ENCODE measurements around the gene OTOP2. TPM values are rescaled to one million over a fixed set of nuclear protein-coding genes. Genes with fewer than 3 reads are reported as not detected.

The OTOP2 gene
- total RNA-seq, 1 donor from 2014 or later: not detected

DNA sequence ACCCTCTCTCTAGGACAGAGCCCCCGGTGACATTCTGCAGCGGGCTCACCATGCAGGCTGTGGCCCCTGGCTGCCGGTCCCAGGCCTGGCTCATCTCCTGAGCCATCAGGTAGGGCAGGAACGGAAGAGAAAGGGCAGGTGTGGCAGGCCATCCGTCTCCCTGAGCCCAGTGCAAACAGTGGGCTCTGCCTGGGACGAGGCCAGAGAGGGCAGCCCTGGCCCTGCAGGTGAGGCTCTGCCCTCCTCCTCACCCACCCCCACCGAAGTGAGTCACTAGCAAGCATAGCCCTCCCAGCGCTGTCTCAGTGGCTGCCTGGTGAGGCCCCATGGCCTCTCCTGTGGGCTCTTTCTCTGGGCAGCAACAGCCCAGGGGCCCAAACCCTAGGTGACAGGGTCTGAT lies 26.1 kb downstream of the OTOP2 start:
- ATAC-seq (no peak), DNase-seq (ENCODE audit: low spot score) (no peak)

GRCh38 chr17:74951065-74951464 lies 27.0 kb downstream of the OTOP2 start:
- DNase-seq (ENCODE audit: low spot score): no peak
- no peak for ATAC-seq

DNA sequence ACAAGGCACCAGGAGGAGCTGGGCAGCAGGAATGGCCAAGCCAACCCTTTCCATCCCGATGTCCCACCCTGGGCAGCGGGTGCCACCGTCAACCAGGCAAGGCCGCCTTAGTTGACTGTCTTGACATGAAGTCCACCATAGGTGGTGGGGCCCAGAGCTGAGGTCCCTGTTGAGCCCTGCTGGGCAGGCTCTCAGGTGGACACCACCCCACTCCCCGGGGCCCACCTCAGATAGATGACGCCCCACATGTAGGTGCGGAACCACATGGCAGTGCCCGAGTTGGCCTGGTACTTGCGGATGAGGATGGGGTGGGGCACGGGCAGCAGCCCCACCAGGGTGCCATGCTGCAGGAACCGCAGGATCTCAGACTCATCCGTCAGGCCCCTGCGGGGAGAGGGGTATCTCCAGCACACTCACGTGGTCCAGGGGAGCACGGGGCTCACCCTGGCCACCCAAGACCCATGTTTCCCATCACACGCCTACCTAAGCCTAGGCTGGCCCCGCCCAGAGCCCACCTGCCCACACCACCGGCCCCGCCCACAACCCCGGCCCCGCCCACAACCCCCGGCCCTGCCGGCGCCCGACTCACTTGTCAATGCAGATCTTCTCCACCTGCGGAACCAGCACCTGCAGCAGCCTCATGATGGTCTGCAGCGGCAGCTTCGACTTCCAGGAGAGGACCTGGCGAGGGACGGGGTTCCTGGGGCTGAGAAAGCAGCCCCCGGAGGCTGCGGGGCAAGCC lies 27.8 kb downstream of the OTOP2 start:
- DNase-seq (ENCODE audit: low spot score): no peak
- no peak for ATAC-seq

DNA sequence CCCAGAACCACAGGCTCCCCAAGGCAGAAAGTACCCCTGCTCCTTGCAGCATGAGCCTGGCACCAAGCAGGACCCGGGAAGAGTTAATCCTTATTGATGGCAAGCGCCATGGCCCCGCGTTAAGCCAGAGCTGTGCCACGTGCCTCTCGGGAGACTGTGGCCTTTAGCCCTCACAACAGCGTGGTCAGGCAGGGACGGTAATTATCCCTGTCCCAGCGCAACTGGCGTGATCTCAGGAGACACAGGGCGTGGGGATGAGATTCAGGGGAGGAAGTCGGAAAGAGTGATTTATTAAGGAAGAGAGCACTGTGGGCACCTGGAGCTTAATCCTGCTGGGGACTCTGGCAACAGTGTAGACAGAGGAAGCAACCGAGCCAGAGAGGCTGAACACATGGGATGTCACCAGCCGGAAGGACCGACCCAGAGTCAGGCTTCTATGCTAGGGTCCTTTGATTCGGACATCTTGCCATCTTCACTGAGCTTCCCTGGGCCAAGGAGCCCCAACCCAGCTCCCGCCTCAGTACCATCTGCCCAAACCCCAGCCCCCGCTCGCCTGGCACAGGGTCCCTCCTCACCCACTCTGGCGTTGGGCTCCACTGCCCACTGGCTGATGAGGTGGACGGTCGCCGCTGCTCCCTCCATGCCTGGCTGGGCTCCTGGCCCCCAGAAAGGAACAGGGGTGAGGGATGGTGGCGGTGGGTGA lies 28.5 kb downstream of the OTOP2 start:
- no peak for DNase-seq (ENCODE audit: low spot score)
- ATAC-seq: no peak

GRCh38 chr17:74953134-74953687 lies 29.1 kb downstream of the OTOP2 start:
- DNase-seq (ENCODE audit: low spot score) (no peak), ATAC-seq (no peak)

DNA sequence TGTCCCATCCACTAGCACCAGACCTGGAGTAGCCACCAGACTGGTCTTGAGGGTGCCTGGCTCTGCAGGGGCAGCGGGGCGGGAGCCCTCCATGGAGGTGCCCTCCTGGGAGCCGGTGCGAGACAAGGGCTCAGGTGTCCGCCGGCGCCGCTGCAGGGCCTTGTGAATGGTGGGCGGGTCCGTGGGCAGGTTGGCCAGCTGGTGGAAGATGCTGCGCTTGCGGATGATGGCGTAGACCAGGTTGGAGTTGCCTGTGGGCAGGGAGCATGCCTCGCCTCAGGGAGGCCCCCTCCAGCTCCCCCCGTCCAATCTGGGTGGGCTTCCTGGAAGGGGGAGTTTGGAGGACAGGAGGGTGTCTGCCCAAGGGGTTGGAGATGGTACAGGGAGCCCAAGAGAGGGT lies 30.0 kb downstream of the OTOP2 start:
- DNase-seq (ENCODE audit: low spot score): no peak
- no peak for ATAC-seq

GRCh38 chr17:74954665-74955421 lies 30.8 kb downstream of the OTOP2 start:
- ATAC-seq (no peak), DNase-seq (ENCODE audit: low spot score) (no peak)

GRCh38 chr17:74956093-74956492 lies 32.0 kb downstream of the OTOP2 start:
- DNase-seq (ENCODE audit: low spot score): no peak
- ATAC-seq: no peak

DNA sequence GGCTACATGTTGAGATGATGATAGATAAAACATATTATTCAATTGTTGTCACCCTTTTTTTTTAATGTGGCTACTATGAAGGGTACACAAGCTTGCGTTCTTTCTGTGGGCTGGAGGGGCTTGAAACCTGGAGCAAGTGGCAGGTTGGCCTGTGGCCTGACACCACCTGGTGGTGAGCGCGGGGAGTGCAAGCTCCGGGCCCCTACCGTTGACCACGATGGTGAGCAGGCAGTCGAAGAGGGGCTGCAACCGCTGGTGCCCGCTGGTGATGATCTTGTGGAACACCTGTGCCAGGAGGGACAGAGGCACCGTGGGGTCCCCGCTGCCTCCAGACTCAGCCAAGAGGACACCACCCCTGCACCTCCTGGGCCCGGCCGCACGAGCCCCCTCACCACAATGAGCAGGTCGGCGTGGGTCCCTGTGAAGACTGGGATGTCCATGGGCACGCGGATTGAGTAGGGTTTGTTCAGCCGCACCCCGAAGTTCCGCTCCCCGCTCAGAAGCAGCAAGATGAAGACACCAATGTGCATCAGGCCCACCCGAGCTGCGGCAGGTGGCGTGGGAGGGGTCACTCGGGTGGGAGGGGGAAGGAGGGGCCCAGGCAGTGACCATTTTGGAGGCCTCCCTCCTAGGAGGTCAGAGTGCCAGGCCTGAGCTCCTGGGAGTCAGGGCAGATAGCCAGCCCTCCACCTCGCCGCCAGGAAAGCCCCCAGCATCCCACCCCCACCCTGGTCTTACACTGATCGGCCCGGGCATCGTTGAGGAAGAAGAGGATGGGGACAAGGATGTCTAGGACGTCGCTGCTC lies 34.1 kb downstream of the OTOP2 start:
- peak; percentile 76 for ATAC-seq

DNA sequence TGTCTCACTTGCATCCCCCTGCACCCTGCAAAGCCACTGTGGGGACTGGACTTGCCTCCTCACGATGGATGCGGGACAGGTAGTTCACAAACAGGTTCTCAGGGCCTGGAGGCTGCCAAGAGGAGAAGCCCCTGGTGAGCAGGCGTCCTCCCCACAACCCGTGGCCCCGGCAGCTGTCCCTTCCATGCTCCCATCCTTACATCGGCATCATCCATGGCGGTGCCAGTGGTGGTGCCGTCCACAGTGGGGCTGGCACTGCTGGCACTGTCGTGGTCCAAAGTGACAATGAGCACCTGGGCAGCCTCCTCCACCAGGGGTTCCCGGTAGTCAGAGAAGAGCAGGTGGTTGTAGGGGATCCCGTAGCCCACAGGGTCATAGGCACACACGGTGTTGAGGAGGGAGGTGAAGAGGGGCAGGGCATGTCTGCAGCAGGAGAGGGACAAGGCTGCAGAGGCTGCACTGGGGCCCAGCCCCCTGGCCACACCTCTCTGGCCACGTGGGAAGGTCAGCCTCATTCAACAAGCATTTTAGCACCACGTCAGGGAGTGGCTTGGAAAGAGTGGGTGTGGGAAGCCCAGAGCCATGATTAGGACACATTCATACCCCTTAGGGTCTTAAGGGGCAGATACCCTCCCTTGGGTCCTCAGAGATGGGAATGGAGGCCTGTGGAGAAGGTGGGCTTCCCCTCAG lies 35.9 kb downstream of the OTOP2 start:
- DNase-seq (ENCODE audit: low spot score) (no peak), ATAC-seq (no peak)

More for the DNA sequence above, 34.1 kb downstream of the OTOP2 start:
- peak; percentile 69 for DNase-seq (ENCODE audit: low spot score)

- DNase-seq (ENCODE audit: low spot score) (no peak), ATAC-seq (peak; percentile 53)
These were observed 36.7 kb downstream of the OTOP2 start for GRCh38 chr17:74960570-74961342.

DNA sequence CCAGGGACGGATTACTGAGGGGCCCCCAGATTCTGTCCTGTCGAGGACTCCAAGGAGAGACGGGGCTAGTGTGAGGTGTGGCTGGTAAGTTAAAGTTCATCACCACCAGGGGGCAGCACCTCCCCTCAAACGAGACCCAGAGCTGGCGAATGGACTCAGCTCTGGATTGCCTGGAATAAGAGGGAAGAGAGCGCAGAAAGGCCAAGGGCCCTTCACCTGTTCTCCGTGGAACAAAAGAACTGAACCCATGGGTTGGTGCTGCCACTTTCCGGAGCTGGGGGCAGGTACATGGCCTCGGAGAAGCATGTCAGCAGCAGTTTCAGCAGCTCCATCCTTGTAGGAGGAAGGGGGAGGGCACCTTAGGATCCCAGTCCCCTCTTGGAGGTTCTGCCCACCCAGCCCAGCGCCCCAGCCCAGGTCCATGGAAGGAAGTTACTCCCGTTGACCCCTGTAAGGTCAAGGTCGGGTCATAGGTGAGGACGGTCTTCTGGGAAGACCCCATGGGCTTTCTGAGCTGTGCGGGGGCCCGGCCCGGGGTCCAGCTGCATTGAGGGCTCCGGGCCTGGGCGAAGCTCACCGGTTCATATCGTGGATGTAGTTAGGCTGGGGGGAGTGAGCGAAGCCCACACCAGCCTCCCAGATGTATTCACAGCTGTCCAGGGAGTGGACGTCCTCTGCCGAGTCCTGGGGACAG lies 37.7 kb downstream of the OTOP2 start:
- peak; percentile 86 for DNase-seq (ENCODE audit: low spot score)
- ATAC-seq: peak; percentile 90

- DNase-seq (ENCODE audit: low spot score) (no peak), ATAC-seq (no peak)
These were observed 38.7 kb downstream of the OTOP2 start for GRCh38 chr17:74962622-74963394.

DNA sequence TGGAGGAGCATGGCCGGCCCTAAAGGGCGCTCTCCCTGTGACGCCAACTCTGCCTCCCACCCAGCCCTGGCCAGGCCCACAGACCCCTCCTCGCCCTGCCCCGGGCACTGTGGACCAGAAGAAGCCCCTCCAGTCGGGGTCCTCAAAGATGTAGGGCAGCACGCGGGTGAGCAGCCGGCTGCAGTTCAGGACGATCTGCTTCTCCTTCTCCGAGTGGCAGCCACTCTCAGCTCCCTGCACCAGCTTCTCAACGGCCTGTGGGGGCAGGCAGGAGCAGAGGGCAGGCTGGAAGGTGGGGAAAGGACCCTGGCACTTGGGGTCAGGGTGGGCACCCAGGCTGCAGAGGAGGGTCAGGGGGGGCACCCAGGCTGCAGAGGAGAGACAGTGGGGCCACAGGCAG lies 39.6 kb downstream of the OTOP2 start:
- ATAC-seq: no peak
- DNase-seq (ENCODE audit: low spot score): no peak

- ATAC-seq: no peak
- DNase-seq (ENCODE audit: low spot score): no peak
These were observed 40.2 kb downstream of the OTOP2 start for GRCh38 chr17:74964246-74964761.

DNA sequence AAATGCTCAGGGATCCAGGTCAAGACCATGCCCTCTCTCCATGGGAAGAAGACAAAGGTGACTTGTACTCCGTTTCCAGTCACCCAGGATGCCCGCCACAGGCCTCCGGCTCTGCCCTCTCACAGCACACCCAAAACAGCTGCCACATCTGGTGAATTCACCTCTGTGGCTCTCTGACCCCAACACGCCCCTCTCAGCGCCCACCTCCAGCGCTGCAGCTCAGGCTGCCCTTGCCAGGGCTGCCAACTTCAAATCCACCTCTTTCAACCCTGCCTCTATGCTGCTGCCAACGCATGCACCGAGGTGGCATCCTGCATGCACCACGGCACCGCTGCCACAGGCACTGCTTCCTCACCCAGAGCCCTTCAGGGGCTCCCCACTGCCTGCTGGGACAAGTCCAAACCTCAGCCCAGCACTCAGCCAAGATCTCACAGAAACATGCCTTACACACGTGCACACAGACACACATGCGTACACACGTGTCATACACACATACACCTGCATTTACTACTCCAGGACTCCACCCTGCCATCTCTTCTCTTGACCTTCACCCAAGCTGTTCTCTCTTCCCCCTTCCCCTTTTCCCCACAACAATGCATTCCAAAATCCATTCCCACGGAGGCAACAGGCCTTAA lies 41.0 kb downstream of the OTOP2 start:
- DNase-seq (ENCODE audit: low spot score) (no peak), ATAC-seq (no peak)

GRCh38 chr17:74968361-74968780 lies 44.3 kb downstream of the OTOP2 start:
- DNase-seq (ENCODE audit: low spot score) (no peak), ATAC-seq (no peak)
